GM21390 (cell line): ENCODE measurements around the gene MAN1A2.
A peak's percentile ranks its signal among the peaks of the same experiment; 100 is the strongest.

Source experiments
- ATAC-seq: cut with Tn5 transposase; IDR thresholded peaks from one replicate; pipeline ENCODE4 v1.9.1; 2021; ENCODE audit not compliant: unreplicated experiment

MAN1A2 gene

DNA sequence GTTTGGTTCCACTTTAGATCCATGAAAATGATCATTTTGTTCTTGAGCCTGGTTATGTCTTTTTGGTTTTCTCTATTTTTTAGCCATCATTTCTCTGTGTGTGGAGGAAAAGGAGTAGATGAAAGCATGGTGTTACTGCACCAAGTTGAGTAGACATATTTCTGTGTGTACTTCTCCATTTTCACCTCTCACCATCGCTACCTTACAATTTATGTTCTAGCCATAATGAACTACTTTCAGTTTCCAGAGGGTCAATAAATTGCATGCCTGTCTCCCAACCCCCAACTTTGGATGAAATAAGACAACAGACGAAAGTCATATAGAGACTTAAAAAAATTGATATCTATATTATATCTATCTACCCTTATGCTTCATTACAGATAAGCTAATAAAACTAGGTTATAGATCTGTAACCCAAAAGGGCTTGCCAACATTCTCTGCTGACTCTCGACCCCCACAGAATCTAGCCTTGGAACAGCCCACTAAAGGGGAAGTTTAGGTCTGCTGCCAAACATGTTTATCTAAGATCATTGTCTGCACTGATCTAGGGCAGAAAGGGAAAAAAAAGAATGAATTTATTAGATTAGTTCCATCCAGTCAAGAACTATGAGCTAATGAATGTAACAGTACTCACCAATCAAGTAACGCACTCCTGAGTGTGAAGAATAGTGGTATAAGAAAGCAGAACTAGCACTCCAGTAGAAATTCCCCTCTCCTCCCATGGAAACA, 7.5 kb upstream of the MAN1A2 start:
- ATAC-seq = no peak

DNA sequence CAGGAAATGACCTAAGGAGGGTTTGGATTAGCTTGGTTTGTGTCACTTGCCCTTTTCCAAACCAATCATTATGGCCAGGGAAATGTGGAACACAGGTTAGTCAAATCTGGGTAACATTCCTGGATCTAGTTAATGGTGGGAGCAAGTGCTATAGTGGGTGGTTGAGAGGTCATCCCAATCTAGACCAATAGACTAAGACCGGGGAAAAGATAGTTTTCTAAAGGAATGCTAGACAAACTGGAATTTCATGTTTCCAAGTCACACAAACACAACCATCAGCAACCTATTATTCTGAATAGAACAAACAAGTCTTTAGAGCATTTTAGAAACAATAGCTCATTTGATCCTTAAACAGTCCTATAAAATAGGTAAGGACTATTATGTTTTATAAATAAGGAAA, 4.3 kb upstream of the MAN1A2 start:
- no peak for ATAC-seq

DNA sequence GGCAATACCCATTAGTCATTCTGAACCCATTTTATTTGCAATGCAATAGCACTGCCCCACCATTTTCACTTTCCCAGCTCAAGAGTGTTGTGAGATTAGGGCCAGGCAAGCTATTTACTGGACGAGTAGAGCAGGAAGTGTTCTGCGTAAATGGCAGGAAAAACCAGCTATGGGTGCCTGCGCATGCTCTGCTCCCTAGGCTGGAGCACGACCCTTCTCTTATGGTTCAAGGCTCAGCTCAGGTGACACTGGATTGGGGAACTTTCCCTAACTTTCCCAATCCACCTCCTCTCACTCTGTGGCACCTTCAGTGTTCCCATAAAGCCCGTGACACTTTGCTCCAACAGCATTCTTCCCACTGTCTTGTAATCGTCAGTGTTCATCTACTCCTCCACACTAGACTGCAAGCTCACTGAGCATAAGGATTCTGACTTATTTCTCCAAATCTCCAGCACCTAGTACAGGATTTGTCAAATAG, 3.6 kb upstream of the MAN1A2 start:
- ATAC-seq = no peak

DNA sequence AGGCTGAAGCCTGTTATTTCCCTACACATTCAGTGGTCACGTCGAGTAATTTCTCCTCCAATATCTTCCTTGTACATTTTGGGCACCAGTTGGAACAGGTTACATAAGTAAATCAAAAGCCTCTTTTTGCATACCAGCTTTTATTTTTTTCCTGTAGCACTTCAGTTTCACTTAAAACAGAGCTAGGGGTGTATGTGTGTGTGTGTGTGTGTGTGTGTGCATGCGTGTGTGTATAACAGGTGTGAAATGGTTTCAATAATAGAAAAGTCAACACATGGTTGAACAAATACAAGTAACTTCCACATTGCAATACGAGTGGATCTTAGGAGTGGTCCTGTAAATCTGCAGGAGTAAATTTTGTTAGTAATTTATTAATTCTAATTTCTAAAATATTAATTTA, 3.0 kb upstream of the MAN1A2 start:
- no peak for ATAC-seq

DNA sequence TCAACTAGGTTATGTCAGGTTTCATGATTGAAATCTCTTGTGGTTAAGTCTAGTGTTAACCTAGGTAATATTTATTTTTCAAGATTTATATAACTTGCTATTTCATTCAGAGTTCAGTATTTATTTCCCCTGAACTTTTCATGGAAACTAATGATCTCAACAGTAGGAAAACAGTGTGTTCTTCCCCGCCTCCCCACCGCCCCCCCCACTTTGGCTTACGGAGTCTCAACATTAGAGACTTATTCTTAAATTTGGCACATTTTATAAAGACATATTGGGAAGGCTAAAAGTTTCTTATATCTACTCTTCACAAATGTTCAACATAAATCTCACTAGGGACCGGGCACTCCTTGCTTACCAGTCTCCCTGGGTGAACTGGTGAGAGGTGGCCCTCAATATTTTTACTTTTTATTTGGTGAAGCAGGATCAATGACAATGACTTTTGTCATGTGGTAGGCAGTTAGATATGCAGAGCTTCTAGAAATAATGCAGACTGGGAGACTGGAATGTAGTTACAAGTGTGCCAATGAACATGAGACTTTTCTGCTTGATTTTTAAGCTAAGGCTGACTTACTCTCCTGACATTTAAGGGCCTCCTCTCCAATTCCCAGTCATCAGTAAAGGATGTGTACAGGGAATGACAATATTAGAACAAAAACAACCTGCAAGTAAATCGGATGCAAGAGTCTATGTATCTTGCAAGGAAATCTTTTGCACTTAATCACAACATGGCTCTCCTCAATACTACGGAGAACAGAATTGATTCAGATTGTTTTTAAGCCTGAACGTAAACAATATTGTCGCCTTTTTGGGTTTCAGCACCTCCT, 1.7 kb upstream of the MAN1A2 start:
- no peak for ATAC-seq

DNA sequence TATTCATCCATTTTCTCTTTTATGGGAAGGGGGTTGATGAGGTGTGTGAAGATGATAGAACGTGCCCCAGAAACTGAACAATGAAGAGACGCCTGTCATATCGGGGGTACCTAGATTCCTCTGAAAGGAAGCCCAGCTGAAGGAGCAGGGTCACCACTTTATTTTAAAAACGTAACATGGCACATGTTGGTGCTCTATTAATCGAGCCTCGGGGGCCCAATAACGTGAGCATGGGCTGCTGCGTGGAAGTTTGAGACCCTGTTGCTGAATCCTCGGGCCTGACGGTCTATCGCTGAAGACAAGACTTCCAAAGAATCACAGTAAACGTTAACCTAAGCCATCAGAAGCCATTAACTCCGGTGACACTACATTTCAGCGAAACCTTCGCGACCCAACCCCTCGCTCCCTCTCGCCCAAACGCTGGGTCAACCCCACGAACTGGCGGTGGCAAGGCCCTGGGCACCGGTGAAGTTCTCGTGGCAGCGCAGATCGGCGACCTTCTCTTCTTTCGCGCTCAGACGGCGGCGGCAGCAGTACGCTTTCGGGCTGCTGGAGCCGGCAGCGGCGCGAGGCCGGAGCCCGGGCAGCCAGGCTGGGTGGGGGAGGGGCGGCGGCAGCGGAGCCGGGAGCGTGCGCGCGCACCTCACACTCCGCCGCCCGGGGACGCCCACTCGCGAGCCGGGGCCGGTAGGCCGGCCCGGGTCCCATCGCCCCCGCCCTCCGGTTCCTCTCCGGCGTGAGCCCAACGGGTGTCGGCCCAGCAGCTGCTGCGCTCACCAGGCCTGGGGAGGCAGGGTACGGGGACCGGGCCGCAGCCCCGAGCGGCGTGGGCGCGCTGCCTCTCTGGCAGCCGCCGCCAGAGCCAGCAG, 838 bp upstream of the MAN1A2 start:
- peak; percentile 38 for ATAC-seq

DNA sequence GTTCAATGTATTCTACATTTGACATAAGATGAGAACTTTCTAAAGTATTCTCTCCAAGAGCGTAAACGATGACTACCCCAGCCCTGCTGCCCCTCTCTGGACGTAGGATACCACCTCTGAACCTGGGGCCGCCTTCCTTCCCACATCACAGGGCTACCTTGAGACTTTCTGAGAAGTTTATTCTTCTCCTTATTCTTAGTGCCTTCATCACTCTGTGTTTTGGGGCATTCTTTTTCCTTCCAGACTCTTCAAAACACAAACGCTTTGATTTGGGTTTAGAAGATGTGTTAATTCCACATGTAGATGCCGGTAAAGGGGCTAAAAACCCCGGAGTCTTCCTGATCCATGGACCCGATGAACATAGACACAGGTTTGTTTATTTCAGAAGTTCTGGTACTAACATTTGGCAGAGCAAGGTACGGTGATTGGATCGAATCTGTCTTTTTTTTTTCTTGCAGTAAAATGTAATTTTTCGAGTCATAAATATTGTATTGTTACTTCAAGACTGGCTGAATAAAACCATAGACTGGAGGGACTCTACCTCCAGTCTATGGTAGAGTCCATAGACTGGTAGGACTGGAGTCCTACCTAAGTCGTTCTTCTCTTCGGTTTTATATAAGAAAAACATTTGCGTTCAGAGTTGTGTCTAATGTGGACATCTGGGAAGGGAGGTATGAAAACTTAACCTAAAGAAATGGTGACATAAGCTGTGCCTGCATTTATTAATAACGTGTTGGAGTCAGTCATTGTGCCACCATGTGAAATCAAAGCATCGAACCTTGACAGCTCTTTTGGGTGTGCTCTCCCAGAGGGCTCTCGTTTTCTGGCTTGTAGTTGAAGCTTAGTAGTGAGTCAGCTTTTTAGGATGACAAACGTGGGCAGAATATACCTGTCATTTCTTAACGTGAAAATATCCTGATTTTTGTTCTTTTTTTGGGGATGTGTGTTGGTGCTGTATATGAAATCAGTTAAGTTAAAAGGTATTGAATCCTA, 1.2 kb downstream of the MAN1A2 start:
- peak; percentile 27 for ATAC-seq

DNA sequence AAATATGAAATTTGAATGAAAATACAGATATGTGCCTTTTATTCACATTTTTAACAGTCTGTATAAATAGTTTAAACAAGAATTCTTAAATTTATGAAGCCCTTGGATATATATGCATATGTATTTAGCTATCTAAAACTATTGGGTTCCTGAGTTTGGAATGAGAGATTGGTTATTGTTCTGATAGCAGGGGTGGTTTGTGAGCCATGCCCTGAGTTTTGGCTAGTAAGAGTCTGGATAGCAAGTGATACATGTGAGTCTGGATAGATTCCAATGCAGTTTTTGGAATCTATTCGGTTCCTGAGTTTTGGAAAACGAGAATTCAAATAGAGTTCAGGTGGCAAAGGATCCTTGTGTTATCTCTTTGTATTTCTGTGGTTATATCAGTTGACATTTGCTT, 2.8 kb downstream of the MAN1A2 start:
- ATAC-seq = no peak

DNA sequence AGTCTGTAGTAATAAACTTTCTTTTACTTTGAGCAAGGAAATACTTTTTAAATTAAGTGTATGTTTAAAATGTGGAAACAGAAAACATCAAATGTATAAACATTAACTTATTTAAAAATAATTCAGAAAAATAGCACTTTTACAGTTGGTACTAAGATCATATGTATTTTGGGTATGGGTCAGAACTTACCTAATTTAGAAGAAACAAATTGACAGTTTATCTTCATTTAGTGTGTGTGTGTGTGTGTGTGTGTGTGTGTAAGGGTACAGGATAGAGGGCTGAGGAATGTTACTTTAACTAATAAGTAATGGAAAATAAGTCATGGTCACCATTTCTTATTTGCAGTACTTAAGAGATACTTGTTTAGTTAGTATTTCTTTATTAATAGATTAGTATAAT, 3.3 kb downstream of the MAN1A2 start:
- ATAC-seq = no peak

DNA sequence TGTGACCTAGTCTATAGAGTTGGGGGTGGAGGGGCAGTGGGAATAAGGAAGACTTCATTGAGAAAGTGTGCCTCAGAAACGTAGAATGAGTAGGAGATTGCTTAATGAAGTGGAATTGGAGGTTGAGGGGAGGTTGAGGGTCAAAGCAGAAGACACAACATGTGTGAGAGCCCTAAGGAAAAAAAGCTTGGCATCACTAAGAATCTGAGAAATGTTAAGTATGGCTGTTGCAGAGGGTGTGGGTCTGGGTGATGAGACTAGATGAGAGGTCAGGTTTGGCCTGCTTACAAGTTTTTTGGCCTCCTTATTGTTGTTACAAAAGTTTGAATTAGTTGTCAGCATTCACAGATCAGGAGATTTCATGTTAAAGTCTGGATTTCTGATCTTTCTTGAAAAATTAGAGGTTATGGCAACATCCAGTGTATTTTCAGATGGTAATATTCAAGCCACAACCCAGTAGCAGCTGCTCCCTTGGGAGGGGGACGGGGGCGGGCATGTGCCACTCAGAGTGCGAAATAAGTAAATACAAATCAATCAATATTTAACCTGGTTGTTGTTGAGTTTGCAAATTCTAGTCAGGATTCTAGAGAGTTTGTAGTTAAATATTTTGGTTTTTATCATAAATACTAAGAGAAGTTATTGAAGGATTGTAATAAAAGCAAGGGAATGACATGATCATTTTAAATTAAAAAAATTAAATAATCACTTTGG, 4.3 kb downstream of the MAN1A2 start:
- no peak for ATAC-seq

DNA sequence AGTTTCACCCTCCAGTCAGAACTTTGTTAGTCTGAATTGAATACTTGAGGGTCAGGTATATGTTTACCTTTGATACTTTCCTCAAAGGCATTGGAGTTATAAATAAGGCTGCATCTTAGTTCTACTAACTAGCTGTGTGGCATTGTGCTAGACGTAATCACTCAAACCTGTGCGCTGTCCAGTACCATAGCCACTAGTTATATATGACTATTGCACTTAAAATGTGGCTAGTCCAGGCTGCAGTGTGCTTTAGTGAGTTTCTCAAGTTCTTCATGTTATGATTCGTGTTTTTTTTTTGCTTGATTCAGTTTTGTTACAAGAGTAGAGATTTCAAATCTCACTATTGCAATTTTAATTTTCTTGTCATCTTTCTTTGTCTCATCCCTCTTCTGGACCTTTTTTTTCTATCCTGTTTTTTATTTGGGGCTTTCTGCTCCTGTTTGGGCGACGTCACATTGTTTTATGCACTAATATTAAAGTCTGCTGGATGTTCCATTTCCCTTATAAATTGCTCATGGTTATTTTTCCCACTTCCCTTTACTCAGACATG, 5.7 kb downstream of the MAN1A2 start:
- no peak for ATAC-seq

DNA sequence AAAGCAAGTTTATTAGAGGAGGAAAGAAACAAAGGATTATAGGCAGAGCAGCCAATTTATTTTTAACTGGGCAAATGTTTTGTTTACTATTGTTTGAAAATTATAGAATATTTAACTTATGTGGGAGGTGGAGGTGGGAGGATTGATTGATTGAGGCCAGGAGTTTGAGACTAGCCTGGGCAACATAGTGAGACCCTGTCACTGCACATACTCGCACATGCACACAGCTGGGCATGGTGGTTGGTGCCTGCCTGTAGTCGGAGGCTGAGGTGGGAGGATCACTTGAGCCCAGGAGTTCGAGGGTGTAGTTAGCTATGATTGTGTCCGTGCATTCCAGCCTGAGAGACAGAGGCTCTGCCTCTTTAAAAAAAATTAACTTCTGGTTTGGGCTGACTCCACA, 6.7 kb downstream of the MAN1A2 start:
- ATAC-seq = no peak

DNA sequence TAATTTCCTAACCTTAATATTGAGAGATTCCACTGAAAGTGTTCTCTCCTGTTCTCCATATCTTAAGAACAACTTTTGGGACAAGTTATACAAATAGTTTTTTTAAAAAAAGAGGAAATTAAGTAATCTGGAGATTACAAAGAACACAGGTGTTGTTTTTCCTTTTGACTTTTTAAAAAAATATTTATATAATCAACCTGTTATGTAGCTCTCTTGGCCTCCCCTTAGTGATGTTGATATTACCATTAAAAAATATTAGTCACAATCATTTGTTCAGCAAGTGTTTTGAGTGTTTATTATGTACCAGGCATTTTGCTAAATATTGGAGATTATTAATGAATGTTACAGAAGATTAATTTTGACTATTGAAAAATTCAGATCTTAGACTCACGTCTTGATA, 8.1 kb downstream of the MAN1A2 start:
- no peak for ATAC-seq

DNA sequence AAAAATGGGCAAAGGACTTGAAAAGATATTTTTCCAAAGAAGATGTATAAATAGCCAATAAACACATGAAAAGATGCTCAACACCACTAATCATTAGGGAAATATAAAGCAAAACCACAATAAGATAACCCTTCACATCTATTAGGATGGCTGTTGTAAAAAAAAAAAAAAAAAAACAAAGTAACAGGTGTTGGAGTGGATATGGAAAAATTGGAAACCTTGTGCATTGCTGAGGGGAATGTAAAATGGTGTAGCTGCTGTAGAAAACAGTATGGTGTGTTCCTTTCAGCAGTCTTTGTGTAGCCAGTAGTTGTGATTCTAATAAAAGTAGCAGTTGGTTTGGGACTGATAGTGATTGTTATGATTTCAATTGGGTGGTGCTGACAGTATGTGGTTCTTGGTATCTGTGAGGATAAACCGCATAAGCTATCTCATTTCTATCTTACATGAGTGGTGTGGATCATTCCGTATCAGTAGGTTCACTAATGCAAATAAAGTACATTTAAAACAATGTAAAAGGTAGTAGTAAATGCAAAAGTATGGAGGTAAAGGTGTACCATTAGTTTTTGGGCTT, 19.9 kb downstream of the MAN1A2 start:
- no peak for ATAC-seq

DNA sequence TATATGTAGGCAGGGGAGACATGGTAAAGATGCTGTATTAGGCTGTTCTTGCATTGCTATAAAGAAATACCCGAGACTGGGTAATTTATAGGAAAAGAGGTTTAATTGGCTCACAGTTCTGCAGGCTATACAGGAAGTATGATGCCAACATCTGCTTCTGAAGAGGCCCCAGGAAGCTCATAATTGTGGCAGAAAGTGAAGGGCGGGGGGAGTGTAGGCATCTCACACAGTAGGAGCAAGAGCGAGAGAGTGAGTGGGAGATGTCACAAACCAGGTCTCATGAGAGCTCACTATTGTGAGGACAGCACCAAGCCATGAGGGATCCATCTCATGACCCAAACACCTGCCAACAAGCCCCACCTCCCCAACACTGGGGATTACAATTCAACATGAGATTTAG, 21.1 kb downstream of the MAN1A2 start:
- ATAC-seq = no peak

DNA sequence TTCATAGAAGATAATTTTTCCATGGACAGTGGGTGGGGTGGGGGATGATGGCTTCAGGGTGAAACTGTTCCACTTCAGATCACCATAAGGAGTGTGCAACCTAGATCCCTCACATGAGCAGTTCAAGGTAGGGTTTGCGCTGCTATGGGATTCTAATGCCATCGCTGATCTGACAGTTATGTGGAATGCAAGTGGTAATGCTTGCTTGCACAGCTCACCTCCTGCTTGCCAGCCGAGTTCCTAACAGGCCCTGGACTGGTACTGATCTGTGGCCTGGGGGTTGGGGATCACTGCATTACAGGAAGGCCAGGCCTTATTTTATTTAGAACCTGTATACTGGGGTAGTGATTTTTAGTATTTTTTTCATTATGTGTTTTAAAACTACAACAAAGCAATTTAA, 22.0 kb downstream of the MAN1A2 start:
- ATAC-seq = no peak

DNA sequence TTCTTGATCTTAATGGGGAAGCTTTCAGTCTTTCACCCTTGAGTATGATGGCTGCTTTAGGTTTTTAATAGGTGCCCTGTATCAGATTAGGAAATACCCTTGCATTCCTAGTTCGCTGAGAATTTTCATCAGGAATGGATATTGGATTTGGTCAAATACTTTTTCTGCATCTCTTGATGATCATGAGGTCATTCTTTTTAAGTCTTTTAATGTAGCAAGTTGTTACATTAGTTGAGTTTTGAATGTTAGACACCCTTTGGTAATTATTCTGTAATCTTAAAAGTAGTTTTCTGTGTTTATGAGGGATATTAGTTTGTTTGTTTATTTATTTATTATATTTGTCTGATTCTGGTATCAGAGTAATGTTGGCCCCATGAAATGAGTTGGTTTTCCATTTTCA, 22.5 kb downstream of the MAN1A2 start:
- ATAC-seq = no peak

DNA sequence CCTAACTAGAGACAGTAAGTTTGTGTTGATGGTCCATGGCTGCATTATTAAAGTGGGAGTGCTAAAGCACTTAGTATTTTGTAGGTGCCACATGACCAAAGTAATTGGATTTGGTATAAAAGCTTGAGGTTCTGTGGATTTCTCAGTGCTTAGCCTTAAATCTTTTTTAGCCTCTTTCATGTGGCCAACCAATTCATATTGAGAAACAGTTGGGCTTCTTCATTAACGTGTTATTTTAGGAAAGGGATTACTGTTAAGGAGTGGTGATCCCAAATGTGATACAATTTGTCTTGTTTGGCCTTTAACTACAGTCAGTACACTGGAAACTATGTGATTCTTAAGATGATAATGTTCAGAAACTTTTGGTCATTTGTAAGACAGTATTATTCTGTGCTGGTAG, 25.5 kb downstream of the MAN1A2 start:
- ATAC-seq = no peak

DNA sequence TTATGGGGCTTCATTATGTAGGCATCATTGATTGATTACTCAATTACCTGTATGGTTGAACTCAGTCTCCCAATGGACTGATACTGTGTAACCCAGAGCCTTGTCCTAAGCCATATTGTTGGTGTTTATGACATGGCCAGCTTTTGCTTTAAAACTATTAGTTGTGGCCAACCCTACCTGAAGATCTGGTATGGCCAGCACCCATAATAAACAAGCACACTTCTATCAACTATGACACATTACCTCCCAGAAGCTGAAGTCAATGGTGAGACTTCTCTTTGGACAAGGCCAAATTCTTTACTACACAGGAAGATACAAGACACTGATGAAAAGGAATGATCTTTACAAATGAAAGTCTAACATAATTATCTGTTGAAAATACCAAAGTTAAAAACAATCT, 28.8 kb downstream of the MAN1A2 start:
- no peak for ATAC-seq
